Lower lobe of right lung (tissue), 2 donors: ENCODE data around the gene SPAG16. TPM values are rescaled to one million over a fixed set of nuclear protein-coding genes. Genes with fewer than 3 reads are reported as not detected.

Experiments
- ATAC-seq, 2 donors: fragments of 200-7000 bp; cut with Tn5 transposase; one replicate each; pipeline ENCODE4 v1.9.1; 2020 to 2022; ENCODE audit warnings: mild to moderate bottlenecking in 2 of 2, moderate library complexity in 2 of 2
- DNase-seq: peaks from one replicate; pipeline ENCODE4 v3.0.0-alpha.2; 2020
- H3K27ac ChIP-seq: fragments of 200-600 bp; one replicate; pipeline ENCODE4 v1.8.0; 2022
- H3K27me3 ChIP-seq: fragments of 200-600 bp; one replicate; pipeline ENCODE4 v1.8.0; 2022; ENCODE audit warnings: low read depth
- H3K36me3 ChIP-seq: fragments of 200-600 bp; one replicate; pipeline ENCODE4 v1.8.0; 2022; ENCODE audit warnings: mild to moderate bottlenecking
- H3K4me1 ChIP-seq: fragments of 200-600 bp; one replicate; pipeline ENCODE4 v1.8.0; 2022
- H3K4me3 ChIP-seq: fragments of 200-600 bp; one replicate; pipeline ENCODE4 v1.8.0; 2022; ENCODE audit warnings: mild to moderate bottlenecking
- H3K9me3 ChIP-seq: fragments of 200-600 bp; one replicate; pipeline ENCODE4 v1.8.0; 2022
- intact Hi-C: fragments of 100-400 bp; cut with DNase I; formaldehyde crosslinking; loops from one replicate; pipeline ENCODE4 v1.11.0; 2022
- total RNA-seq: library from RNA; stranded (reverse); fragmentation: NEBNext Ultra II Directional; extraction: Animal tissue kit (Norgen Biotek cat#: 25700); gene quantifications from one replicate; pipeline ENCODE4 v1.2.1, GENCODE V29; 2021
- TF ChIP-seq, protein P1 (sequence below): fragments of 200-600 bp; IDR thresholded peaks from one replicate; pipeline ENCODE4 v1.8.0; 2022; ENCODE audit warnings: antibody characterized with exemption, mild to moderate bottlenecking
- donor health status: DM: no; HTN: yes; CAD: no; lungs with severe emphysema.

The SPAG16 gene
- total RNA-seq, 1 donor from 2014 or later = 16.7 TPM

GRCh38 chr2:213306316-213306942, 22.2 kb downstream of the SPAG16 start:
- intact Hi-C loops = no loop called here
- H3K9me3 ChIP-seq = peaks cover 22% of the 10 kb centered on the region
- H3K27me3 ChIP-seq = no peaks in the 10 kb centered on the region
- H3K4me3 ChIP-seq = no peak overlapping the region
- no peak for ATAC-seq
- H3K4me1 ChIP-seq = no peaks in the 10 kb centered on the region
- H3K36me3 ChIP-seq = peaks cover 4% of the 10 kb centered on the region
- no peak for DNase-seq
- H3K27ac ChIP-seq = no peak overlapping the region
- TF ChIP-seq, protein P1, sequence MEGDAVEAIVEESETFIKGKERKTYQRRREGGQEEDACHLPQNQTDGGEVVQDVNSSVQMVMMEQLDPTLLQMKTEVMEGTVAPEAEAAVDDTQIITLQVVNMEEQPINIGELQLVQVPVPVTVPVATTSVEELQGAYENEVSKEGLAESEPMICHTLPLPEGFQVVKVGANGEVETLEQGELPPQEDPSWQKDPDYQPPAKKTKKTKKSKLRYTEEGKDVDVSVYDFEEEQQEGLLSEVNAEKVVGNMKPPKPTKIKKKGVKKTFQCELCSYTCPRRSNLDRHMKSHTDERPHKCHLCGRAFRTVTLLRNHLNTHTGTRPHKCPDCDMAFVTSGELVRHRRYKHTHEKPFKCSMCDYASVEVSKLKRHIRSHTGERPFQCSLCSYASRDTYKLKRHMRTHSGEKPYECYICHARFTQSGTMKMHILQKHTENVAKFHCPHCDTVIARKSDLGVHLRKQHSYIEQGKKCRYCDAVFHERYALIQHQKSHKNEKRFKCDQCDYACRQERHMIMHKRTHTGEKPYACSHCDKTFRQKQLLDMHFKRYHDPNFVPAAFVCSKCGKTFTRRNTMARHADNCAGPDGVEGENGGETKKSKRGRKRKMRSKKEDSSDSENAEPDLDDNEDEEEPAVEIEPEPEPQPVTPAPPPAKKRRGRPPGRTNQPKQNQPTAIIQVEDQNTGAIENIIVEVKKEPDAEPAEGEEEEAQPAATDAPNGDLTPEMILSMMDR = no peak

DNA sequence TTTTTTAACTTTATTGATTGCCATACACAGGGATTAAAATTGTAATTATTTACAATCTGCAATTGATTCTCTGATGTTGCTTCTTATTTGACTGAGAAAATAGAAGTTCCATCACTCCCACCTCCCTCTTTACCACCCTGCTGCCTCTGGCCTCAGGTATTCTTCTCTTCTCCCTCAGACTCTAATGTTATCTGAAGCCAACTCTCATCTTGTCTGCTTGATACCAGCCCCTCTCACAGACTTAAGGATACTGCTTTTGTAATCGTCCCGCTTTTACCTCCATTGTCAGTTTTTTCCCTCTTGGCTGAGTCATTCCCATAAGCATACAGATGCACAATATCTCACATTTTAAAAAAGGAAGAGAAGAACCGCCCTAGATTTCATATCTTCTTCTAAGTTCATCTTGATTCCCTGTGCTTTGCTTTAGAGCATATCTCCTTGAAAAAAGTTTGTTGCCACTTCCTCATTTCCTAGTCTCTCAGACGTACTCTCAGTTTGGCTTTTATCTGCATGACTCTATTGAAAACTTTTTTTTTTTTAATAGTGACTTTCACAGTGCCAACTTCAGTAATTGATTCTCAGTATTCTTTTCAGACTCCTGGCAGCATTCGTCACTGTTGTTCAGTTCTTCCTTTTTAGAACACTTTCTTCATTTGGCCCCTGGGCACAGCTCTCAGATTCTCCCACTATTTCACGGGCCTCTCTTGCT, 31.1 kb downstream of the SPAG16 start:
- no peaks in the 10 kb centered on the region for H3K4me1 ChIP-seq
- intact Hi-C loops = no loop called here
- no peaks in the 10 kb centered on the region for H3K27me3 ChIP-seq
- TF ChIP-seq, protein P1 = no peak
- no peaks in the 10 kb centered on the region for H3K9me3 ChIP-seq
- H3K4me3 ChIP-seq = no peak overlapping the region
- no peak overlapping the region for H3K27ac ChIP-seq
- no peak for ATAC-seq
- H3K36me3 ChIP-seq = peaks cover 11% of the 10 kb centered on the region
- DNase-seq = no peak

GRCh38 chr2:213316001-213316735, 31.9 kb downstream of the SPAG16 start:
- peaks cover 11% of the 10 kb centered on the region for H3K36me3 ChIP-seq

DNA sequence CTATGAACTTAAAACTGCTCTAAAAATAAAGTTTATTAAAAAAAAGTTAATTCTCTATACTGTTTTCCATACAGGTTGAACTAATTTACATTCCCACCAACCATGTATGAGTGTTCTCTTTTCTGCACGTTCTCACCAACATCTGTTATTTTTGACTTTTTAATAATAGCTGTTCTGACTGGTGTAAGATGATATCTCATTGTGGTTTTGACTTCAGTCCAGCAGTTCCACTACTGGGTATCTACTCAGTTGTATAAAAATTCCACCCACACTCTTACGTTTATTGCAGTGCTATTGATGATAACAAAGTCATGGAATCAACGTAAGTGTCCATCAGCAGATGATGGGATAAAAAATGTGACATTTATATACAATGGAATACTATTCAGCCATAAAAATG, 33.7 kb downstream of the SPAG16 start:
- intact Hi-C loops = no loop called here
- Histone ChIP-seq H3K36me3 (peaks cover 11% of the 10 kb centered on the region), H3K4me3 (no peak overlapping the region), H3K9me3 (no peaks in the 10 kb centered on the region), H3K27ac (no peak overlapping the region), H3K4me1 (no peaks in the 10 kb centered on the region), H3K27me3 (no peaks in the 10 kb centered on the region)
- TF ChIP-seq, protein P1 = no peak
- DNase-seq (no peak), ATAC-seq (no peak)

More at GRCh38 chr2:213316001-213316735, 31.9 kb downstream of the SPAG16 start:
- no peaks in the 10 kb centered on the region for H3K27me3 ChIP-seq
- no peaks in the 10 kb centered on the region for H3K4me1 ChIP-seq
- DNase-seq (no peak), ATAC-seq (no peak)
- intact Hi-C loops = no loop called here
- TF ChIP-seq, protein P1 = no peak
- H3K27ac ChIP-seq = no peak overlapping the region
- H3K4me3 ChIP-seq = no peak overlapping the region
- no peaks in the 10 kb centered on the region for H3K9me3 ChIP-seq

DNA sequence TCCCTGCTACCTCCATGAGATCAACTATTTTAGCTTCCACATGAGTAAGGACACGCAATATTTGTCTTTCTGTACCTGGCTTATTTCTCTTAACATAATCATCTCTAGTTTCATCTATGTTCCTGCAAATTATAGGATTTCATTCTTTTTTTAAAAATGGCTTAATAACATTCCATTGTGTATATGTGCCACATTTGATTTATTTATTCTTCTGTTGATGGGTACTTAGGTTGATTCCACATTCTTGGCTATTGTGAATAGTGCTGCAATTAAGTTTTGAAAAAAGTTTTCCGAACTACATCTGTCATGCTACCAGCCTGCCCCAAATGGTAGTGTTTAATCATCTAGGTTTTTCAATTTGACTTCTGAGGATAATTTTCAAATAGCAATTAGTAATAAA, 36.3 kb downstream of the SPAG16 start:
- intact Hi-C loops = no loop called here
- no peak overlapping the region for H3K27ac ChIP-seq
- DNase-seq (no peak), ATAC-seq (no peak)
- no peaks in the 10 kb centered on the region for H3K27me3 ChIP-seq
- peaks cover 11% of the 10 kb centered on the region for H3K36me3 ChIP-seq
- H3K4me3 ChIP-seq = no peak overlapping the region
- TF ChIP-seq, protein P1 = no peak
- no peaks in the 10 kb centered on the region for H3K9me3 ChIP-seq
- H3K4me1 ChIP-seq = no peaks in the 10 kb centered on the region
